Measurements from ENCODE around the gene RGS11.

Gene RGS11

GRCh38 chr16:309476-309875 is 33.7 kb upstream of the RGS11 start:
- TF ChIP-seq CTCF (IDR thresholded peaks at IDR 0.05; ENCODE audit: low read depth, low read length, missing control alignments) = no peak
- H3K4me3 ChIP-seq (ENCODE audit: low read depth, low read length) = no peak overlapping the region
- no peak for DNase-seq (ENCODE audit: low read depth)
- in situ Hi-C loops (cut with HindIII; ENCODE audit: low sequenced_read_pairs) = no loop called here

GRCh38 chr16:307691-308312 is 32.1 kb upstream of the RGS11 start:
- no peak overlapping the region for H3K4me3 ChIP-seq (ENCODE audit: low read depth, low read length)
- no peak for DNase-seq (ENCODE audit: low read depth)
- TF ChIP-seq CTCF (IDR thresholded peaks at IDR 0.05; ENCODE audit: low read depth, low read length, missing control alignments) = no peak
- in situ Hi-C loops (cut with HindIII; ENCODE audit: low sequenced_read_pairs) = no loop called here

- TF ChIP-seq CTCF (IDR thresholded peaks at IDR 0.05; ENCODE audit: low read depth, low read length, missing control alignments) = no peak
- no peak for DNase-seq (ENCODE audit: low read depth)
- H3K4me3 ChIP-seq (ENCODE audit: low read depth, low read length) = no peak overlapping the region
- in situ Hi-C loops (cut with HindIII; ENCODE audit: low sequenced_read_pairs) = no loop called here
Measured at GRCh38 chr16:306911-307370, 31.2 kb upstream of the RGS11 start.

GRCh38 chr16:305916-306626 is 30.3 kb upstream of the RGS11 start:
- no peak overlapping the region for H3K4me3 ChIP-seq (ENCODE audit: low read depth, low read length)
- no peak for DNase-seq (ENCODE audit: low read depth)
- TF ChIP-seq CTCF (IDR thresholded peaks at IDR 0.05; ENCODE audit: low read depth, low read length, missing control alignments) = no peak
- in situ Hi-C loops (cut with HindIII; ENCODE audit: low sequenced_read_pairs) = no loop called here

GRCh38 chr16:303760-304505 is 28.2 kb upstream of the RGS11 start:
- peak; percentile 11 for TF ChIP-seq CTCF (IDR thresholded peaks at IDR 0.05; ENCODE audit: low read depth, low read length, missing control alignments)
- no peak for DNase-seq (ENCODE audit: low read depth)
- no peak overlapping the region for H3K4me3 ChIP-seq (ENCODE audit: low read depth, low read length)
- in situ Hi-C loops (cut with HindIII; ENCODE audit: low sequenced_read_pairs) = no loop called here

GRCh38 chr16:301950-302349 is 26.2 kb upstream of the RGS11 start:
- DNase-seq (ENCODE audit: low read depth) = no peak
- in situ Hi-C loops (cut with HindIII; ENCODE audit: low sequenced_read_pairs) = no loop called here
- TF ChIP-seq CTCF (IDR thresholded peaks at IDR 0.05; ENCODE audit: low read depth, low read length, missing control alignments) = no peak

More at GRCh38 chr16:301950-302349, 26.2 kb upstream of the RGS11 start:
- no peak overlapping the region for H3K4me3 ChIP-seq (ENCODE audit: low read depth, low read length)

Measured in astrocyte of the cerebellum (primary cell).